Liver (tissue), 9 donors: ENCODE data around the gene EVL. TPM values are rescaled to one million over a fixed set of nuclear protein-coding genes. Genes with fewer than 3 reads are reported as not detected.

Experiments used
- DNase-seq: peaks from one replicate; pipeline ENCODE4 v3.0.0-alpha.2; 2017; ENCODE audit warnings: low spot score
- H3K27ac ChIP-seq, 2 donors: one replicate each; pipeline ENCODE4 v1.7.0; 2013; ENCODE audit warnings: inconsistent platforms in 2 of 2, low read length in 2 of 2, control low read depth in 1 of 2, low read depth in 1 of 2, mild to moderate bottlenecking in 1 of 2
- H3K27me3 ChIP-seq, 4 donors: one replicate each; pipeline versions ENCODE4 v1.6.1 to v1.7.0; 2013; ENCODE audit warnings: low read length in 3 of 4, inconsistent platforms in 1 of 4, mild to moderate bottlenecking in 1 of 4, moderate library complexity in 1 of 4; ENCODE audit not compliant: control insufficient read depth in 4 of 4, insufficient read depth in 4 of 4
- H3K36me3 ChIP-seq, 4 donors: one replicate each; pipeline versions ENCODE4 v1.6.1 to v1.7.0; 2013; ENCODE audit warnings: low read length in 3 of 4, mild to moderate bottlenecking in 3 of 4, low read depth in 1 of 4, moderate library complexity in 1 of 4; ENCODE audit not compliant: control insufficient read depth in 4 of 4, insufficient read depth in 3 of 4
- H3K4me1 ChIP-seq, 4 donors: one replicate each; pipeline versions ENCODE4 v1.6.1 to v1.7.0; 2013; ENCODE audit warnings: low read length in 3 of 4, mild to moderate bottlenecking in 3 of 4, moderate library complexity in 1 of 4; ENCODE audit not compliant: control insufficient read depth in 4 of 4, insufficient read depth in 4 of 4
- H3K4me3 ChIP-seq, 3 donors: one replicate each; pipeline versions ENCODE4 v1.6.1 to v1.7.0; 2013; ENCODE audit warnings: low read length in 3 of 3, control low read depth in 1 of 3, low read depth in 1 of 3, mild to moderate bottlenecking in 1 of 3
- H3K9ac ChIP-seq, 2 donors: one replicate each; pipeline ENCODE4 v1.7.0; 2013; ENCODE audit warnings: low read length in 2 of 2, mild to moderate bottlenecking in 2 of 2, moderate library complexity in 2 of 2, control low read depth in 1 of 2, low read depth in 1 of 2
- H3K9me3 ChIP-seq, 4 donors: one replicate each; pipeline versions ENCODE4 v1.6.1 to v1.7.0; 2013; ENCODE audit warnings: low read length in 3 of 4; ENCODE audit not compliant: control insufficient read depth in 4 of 4
- EGR1 ChIP-seq, 2 donors: IDR thresholded peaks; 2 replicates each; pipeline ENCODE4 v1.6.1; 2016 to 2018; ENCODE audit warnings: antibody characterized with exemption in 2 of 2, low read depth in 2 of 2
- FOXA1 ChIP-seq: IDR thresholded peaks from 2 replicates; pipeline ENCODE4 v1.6.1; 2016; ENCODE audit warnings: antibody characterized with exemption
- FOXA2 ChIP-seq: IDR thresholded peaks from 2 replicates; pipeline ENCODE4 v1.6.1; 2016; ENCODE audit warnings: antibody characterized with exemption
- GABPA ChIP-seq, 2 donors: IDR thresholded peaks in 1 of 2; conservative IDR thresholded peaks in 1 of 2; 2 replicates each; pipeline ENCODE4 v1.6.1; 2016; ENCODE audit warnings: antibody characterized with exemption in 2 of 2, mild to moderate bottlenecking in 1 of 2, moderate library complexity in 1 of 2
- HNF4A ChIP-seq, 2 donors: conservative IDR thresholded peaks; 2 replicates each; pipeline ENCODE4 v1.6.1; 2016; ENCODE audit warnings: antibody characterized with exemption in 2 of 2, mild to moderate bottlenecking in 2 of 2
- HNF4G ChIP-seq: IDR thresholded peaks from 2 replicates; pipeline ENCODE4 v1.6.1; 2016; ENCODE audit warnings: antibody characterized with exemption
- JUND ChIP-seq, 2 donors: IDR thresholded peaks; 2 replicates each; pipeline ENCODE4 v1.6.1; 2016; ENCODE audit warnings: antibody characterized with exemption in 2 of 2
- MAX ChIP-seq: IDR thresholded peaks from 2 replicates; pipeline ENCODE4 v1.6.1; 2016; ENCODE audit warnings: antibody characterized with exemption
- NR2F2 ChIP-seq: IDR thresholded peaks from 2 replicates; pipeline ENCODE4 v1.6.1; 2016; ENCODE audit warnings: antibody characterized with exemption
- RAD21 ChIP-seq, 2 donors: IDR thresholded peaks; 2 replicates each; pipeline ENCODE4 v1.6.1; 2016; ENCODE audit warnings: antibody characterized with exemption in 2 of 2, mild to moderate bottlenecking in 2 of 2
- RXRA ChIP-seq, 2 donors: IDR thresholded peaks; 2 replicates each; pipeline ENCODE4 v1.6.1; 2017 to 2018; ENCODE audit warnings: antibody characterized with exemption in 2 of 2, mild to moderate bottlenecking in 1 of 2
- SP1 ChIP-seq: IDR thresholded peaks from 2 replicates; pipeline ENCODE4 v1.6.1; 2018; ENCODE audit warnings: antibody characterized with exemption, mild to moderate bottlenecking
- TAF1 ChIP-seq: conservative IDR thresholded peaks from 2 replicates; pipeline ENCODE4 v1.6.1; 2016; ENCODE audit warnings: antibody characterized with exemption, mild to moderate bottlenecking
- YY1 ChIP-seq: IDR thresholded peaks from 2 replicates; pipeline ENCODE4 v1.6.1; 2016; ENCODE audit warnings: antibody characterized with exemption, mild to moderate bottlenecking
- WGBS: extraction: QIAGEN DNeasy Blood & Tissue Kit; methylation state at CpG from one replicate; pipeline ENCODE4 v1.1.7; 2013; 5-methylcytosine and 5-hydroxymethylcytosine counted together
- polyA plus RNA-seq, 2 donors: library from polyadenylated mRNA; stranded (reverse) in 1 of 2; unstranded in 1 of 2; fragments of 200-250 nt in 1 of 2; fragments of >200 nt in 1 of 2; fragmentation: Nextera tagmentation in 1 of 2; extraction: Ambion mirVana in 1 of 2; gene quantifications; one replicate each; pipeline versions ENCODE4 v1.2.1 to v1.2.3, GENCODE V29; 2013 to 2015
- total RNA-seq, 2 donors: library from RNA; depleted of rRNA; stranded (reverse); fragments of >200 nt; gene quantifications; one replicate each; pipeline ENCODE4 v1.2.3, GENCODE V29; 2014
- TF ChIP-seq, protein P1 (sequence below): IDR thresholded peaks from 2 replicates; pipeline ENCODE4 v1.6.1; 2016; ENCODE audit warnings: antibody characterized with exemption
- TF ChIP-seq, protein P2 (sequence below): IDR thresholded peaks from 2 replicates; pipeline ENCODE4 v1.6.1; 2016; ENCODE audit warnings: antibody characterized with exemption, mild to moderate bottlenecking
- TF ChIP-seq, protein P3 (sequence below): fragments of 150-350 bp; IDR thresholded peaks from 2 replicates; pipeline ENCODE4 v1.5.1; 2017; ENCODE audit warnings: improper control_type of control experiment, low read depth, low read length; ENCODE audit not compliant: missing input control
- TF ChIP-seq, protein P4 (sequence below): IDR thresholded peaks from 2 replicates; pipeline ENCODE4 v1.6.1; 2016; ENCODE audit warnings: antibody characterized with exemption
- donor health status: healthy.
- donor health status: healthy.
- donor health status: healthy.
- donor health status: healthy.
- donor health status: healthy.

The EVL gene
- total and polyA plus RNA-seq, 4 donors = 11.3 to 85.9 (median 33.9) TPM

DNA sequence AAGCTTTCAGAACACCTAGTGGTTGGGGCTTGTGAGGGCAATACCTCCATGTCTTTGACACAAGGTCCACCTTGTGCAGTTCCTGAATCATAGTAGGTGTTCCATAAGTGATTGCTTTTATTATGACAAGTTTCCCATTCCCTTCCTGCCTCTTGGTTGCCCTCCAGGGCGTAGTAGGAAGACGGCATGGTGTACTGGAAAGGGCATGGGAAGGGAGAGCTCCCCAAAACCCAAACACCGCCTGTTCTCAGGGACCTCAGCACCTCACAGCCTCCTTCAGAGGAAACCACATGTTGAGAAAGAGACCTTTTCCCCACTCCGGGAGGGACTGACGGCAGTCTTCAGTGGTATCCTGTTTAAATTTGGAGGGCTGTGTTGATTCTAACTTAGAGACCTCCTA lies 21.1 kb downstream of the EVL start:
- Histone ChIP-seq H3K9ac (no peak overlapping the region), H3K27ac (no peak overlapping the region), H3K36me3 (peaks cover 0 to 18% (median 9%) of the 10 kb centered on the region in 4 donors), H3K4me1 (no peaks in the 10 kb centered on the region), H3K4me3 (no peak overlapping the region), H3K9me3 (no peaks in the 10 kb centered on the region), H3K27me3 (no peaks in the 10 kb centered on the region)
- DNase-seq = no peak
- 92% methylated on average over 5 of the region's 5 CpGs for WGBS
- TF ChIP-seq NR2F2 (no peak), FOXA1 (no peak), FOXA2 (no peak), RXRA (IDR thresholded peaks at IDR 0.05) (no peak), RAD21 (IDR thresholded peaks at IDR 0.05) (no peak), JUND (IDR thresholded peaks at IDR 0.05) (no peak), HNF4A (conservative IDR thresholded peaks at IDR 0.05) (no peak), MAX (no peak), SP1 (no peak), TAF1 (no peak), YY1 (no peak), HNF4G (no peak), GABPA (IDR thresholded peaks at IDR 0.05 in 1 of 2, conservative IDR thresholded peaks at IDR 0.05 in 1 of 2) (no peak), EGR1 (IDR thresholded peaks at IDR 0.05; ENCODE audit: low read depth in 2 of 2) (no peak)
- TF ChIP-seq, protein P1, sequence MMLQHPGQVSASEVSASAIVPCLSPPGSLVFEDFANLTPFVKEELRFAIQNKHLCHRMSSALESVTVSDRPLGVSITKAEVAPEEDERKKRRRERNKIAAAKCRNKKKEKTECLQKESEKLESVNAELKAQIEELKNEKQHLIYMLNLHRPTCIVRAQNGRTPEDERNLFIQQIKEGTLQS = no peak
- TF ChIP-seq, protein P2, sequence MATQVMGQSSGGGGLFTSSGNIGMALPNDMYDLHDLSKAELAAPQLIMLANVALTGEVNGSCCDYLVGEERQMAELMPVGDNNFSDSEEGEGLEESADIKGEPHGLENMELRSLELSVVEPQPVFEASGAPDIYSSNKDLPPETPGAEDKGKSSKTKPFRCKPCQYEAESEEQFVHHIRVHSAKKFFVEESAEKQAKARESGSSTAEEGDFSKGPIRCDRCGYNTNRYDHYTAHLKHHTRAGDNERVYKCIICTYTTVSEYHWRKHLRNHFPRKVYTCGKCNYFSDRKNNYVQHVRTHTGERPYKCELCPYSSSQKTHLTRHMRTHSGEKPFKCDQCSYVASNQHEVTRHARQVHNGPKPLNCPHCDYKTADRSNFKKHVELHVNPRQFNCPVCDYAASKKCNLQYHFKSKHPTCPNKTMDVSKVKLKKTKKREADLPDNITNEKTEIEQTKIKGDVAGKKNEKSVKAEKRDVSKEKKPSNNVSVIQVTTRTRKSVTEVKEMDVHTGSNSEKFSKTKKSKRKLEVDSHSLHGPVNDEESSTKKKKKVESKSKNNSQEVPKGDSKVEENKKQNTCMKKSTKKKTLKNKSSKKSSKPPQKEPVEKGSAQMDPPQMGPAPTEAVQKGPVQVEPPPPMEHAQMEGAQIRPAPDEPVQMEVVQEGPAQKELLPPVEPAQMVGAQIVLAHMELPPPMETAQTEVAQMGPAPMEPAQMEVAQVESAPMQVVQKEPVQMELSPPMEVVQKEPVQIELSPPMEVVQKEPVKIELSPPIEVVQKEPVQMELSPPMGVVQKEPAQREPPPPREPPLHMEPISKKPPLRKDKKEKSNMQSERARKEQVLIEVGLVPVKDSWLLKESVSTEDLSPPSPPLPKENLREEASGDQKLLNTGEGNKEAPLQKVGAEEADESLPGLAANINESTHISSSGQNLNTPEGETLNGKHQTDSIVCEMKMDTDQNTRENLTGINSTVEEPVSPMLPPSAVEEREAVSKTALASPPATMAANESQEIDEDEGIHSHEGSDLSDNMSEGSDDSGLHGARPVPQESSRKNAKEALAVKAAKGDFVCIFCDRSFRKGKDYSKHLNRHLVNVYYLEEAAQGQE = no peak
- TF ChIP-seq, protein P3, sequence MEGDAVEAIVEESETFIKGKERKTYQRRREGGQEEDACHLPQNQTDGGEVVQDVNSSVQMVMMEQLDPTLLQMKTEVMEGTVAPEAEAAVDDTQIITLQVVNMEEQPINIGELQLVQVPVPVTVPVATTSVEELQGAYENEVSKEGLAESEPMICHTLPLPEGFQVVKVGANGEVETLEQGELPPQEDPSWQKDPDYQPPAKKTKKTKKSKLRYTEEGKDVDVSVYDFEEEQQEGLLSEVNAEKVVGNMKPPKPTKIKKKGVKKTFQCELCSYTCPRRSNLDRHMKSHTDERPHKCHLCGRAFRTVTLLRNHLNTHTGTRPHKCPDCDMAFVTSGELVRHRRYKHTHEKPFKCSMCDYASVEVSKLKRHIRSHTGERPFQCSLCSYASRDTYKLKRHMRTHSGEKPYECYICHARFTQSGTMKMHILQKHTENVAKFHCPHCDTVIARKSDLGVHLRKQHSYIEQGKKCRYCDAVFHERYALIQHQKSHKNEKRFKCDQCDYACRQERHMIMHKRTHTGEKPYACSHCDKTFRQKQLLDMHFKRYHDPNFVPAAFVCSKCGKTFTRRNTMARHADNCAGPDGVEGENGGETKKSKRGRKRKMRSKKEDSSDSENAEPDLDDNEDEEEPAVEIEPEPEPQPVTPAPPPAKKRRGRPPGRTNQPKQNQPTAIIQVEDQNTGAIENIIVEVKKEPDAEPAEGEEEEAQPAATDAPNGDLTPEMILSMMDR = no peak
- TF ChIP-seq, protein P4, sequence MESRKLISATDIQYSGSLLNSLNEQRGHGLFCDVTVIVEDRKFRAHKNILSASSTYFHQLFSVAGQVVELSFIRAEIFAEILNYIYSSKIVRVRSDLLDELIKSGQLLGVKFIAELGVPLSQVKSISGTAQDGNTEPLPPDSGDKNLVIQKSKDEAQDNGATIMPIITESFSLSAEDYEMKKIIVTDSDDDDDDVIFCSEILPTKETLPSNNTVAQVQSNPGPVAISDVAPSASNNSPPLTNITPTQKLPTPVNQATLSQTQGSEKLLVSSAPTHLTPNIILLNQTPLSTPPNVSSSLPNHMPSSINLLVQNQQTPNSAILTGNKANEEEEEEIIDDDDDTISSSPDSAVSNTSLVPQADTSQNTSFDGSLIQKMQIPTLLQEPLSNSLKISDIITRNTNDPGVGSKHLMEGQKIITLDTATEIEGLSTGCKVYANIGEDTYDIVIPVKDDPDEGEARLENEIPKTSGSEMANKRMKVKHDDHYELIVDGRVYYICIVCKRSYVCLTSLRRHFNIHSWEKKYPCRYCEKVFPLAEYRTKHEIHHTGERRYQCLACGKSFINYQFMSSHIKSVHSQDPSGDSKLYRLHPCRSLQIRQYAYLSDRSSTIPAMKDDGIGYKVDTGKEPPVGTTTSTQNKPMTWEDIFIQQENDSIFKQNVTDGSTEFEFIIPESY = no peak
